Measurements from ENCODE around the gene ATP4A.
"Not testable (repeated sequence)": the region's sequence is repeated elsewhere in the genome, so short reads cannot be mapped to it uniquely, and the experiment has no call there.

Gene ATP4A

GRCh38 chr19:35595026-35595425 is 31.6 kb upstream of the ATP4A start:
- not testable (repeated sequence) for H3K4me1 ChIP-seq (ENCODE audit: insufficient read depth, low read length); H3K36me3 ChIP-seq (ENCODE audit: insufficient read depth, low read length); H3K27me3 ChIP-seq (ENCODE audit: insufficient read depth, low read length); H3K9ac ChIP-seq (ENCODE audit: low read depth, low read length); H3K4me3 ChIP-seq (ENCODE audit: low read length); H3K27ac ChIP-seq (ENCODE audit: low read depth, low read length); H3K9me3 ChIP-seq (ENCODE audit: insufficient read depth, low read depth, low read length)
- WGBS = 87% methylated on average over 3 of the region's 3 CpGs

DNA sequence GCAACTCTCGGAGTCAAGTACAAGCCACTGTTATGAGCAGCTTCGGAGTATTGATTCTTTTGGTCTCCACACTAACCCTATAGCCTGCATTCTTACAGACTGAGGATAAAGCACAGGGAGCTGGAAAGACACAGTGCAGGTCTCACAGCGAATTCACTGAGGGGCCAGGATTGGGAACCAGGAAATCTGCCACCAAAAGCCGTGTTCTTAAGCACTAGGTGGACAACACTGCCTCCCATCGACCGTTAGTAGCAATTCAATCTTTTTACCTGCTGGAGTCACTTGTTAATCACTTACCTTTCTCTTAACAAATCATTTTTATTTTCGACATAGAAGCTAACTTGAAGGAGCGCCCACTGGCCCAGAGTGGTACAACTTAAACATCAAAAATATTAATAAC is 28.8 kb upstream of the ATP4A start:
- no peak overlapping the region for H3K27ac ChIP-seq (ENCODE audit: low read depth, low read length)
- H3K9ac ChIP-seq (ENCODE audit: low read depth, low read length) = no peak overlapping the region
- H3K4me3 ChIP-seq (ENCODE audit: low read length) = no peak overlapping the region
- 36% methylated on average over 8 of the region's 8 CpGs for WGBS
- no peaks in the 10 kb centered on the region for H3K36me3 ChIP-seq (ENCODE audit: insufficient read depth, low read length)
- no peaks in the 10 kb centered on the region for H3K4me1 ChIP-seq (ENCODE audit: insufficient read depth, low read length)
- H3K9me3 ChIP-seq (ENCODE audit: insufficient read depth, low read depth, low read length) = no peaks in the 10 kb centered on the region
- no peaks in the 10 kb centered on the region for H3K27me3 ChIP-seq (ENCODE audit: insufficient read depth, low read length)

GRCh38 chr19:35590875-35591274 is 27.4 kb upstream of the ATP4A start:
- 94% methylated on average over 3 of the region's 3 CpGs for WGBS

DNA sequence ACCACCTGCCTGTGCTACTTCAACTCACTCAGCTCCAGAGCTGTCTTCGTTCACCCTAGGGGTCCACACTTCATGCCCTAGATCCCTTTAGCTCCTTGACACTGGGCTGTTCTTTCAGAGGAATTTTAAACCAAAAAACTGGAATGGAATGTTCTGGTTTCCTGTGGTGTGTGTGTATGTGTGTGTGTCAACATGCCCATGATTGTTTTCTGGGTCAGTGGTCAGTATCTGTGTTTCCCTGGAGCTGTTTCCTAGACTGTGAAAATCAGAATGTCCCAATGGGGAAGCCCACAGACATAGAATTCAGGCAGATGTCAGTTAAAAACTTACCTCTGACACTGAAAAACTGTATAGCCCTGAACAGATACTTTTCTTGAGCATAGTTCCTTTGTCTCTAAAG is 23.9 kb upstream of the ATP4A start:
- Histone ChIP-seq H3K27ac (ENCODE audit: low read depth, low read length) (no peak overlapping the region), H3K9me3 (ENCODE audit: insufficient read depth, low read depth, low read length) (no peaks in the 10 kb centered on the region), H3K4me1 (ENCODE audit: insufficient read depth, low read length) (no peaks in the 10 kb centered on the region), H3K36me3 (ENCODE audit: insufficient read depth, low read length) (no peaks in the 10 kb centered on the region), H3K4me3 (ENCODE audit: low read length) (no peak overlapping the region), H3K9ac (ENCODE audit: low read depth, low read length) (no peak overlapping the region), H3K27me3 (ENCODE audit: insufficient read depth, low read length) (no peaks in the 10 kb centered on the region)
- 71% methylated on average over 1 of the region's 1 CpG for WGBS

More at GRCh38 chr19:35590875-35591274, 27.4 kb upstream of the ATP4A start:
- Histone ChIP-seq H3K4me1 (ENCODE audit: insufficient read depth, low read length) (no peaks in the 10 kb centered on the region), H3K4me3 (ENCODE audit: low read length) (no peak overlapping the region), H3K36me3 (ENCODE audit: insufficient read depth, low read length) (no peaks in the 10 kb centered on the region), H3K9me3 (ENCODE audit: insufficient read depth, low read depth, low read length) (no peaks in the 10 kb centered on the region), H3K27ac (ENCODE audit: low read depth, low read length) (no peak overlapping the region), H3K9ac (ENCODE audit: low read depth, low read length) (no peak overlapping the region), H3K27me3 (ENCODE audit: insufficient read depth, low read length) (no peaks in the 10 kb centered on the region)

- H3K9me3 ChIP-seq (ENCODE audit: insufficient read depth, low read depth, low read length) = no peaks in the 10 kb centered on the region
- H3K36me3 ChIP-seq (ENCODE audit: insufficient read depth, low read length) = no peaks in the 10 kb centered on the region
- H3K4me3 ChIP-seq (ENCODE audit: low read length) = no peak within 1 kb of the TSS
- H3K27me3 ChIP-seq (ENCODE audit: insufficient read depth, low read length) = no peaks in the 10 kb centered on the region
- 78% methylated on average over 16 of the region's 16 CpGs for WGBS
- H3K27ac ChIP-seq (ENCODE audit: low read depth, low read length) = no peak within 1 kb of the TSS
- H3K4me1 ChIP-seq (ENCODE audit: insufficient read depth, low read length) = no peaks in the 10 kb centered on the region
- H3K9ac ChIP-seq (ENCODE audit: low read depth, low read length) = no peak within 1 kb of the TSS
These were observed 22.4 kb upstream of the ATP4A start, which contains the start of gene PMIS2 for GRCh38 chr19:35585848-35586247. Gene PMIS2 (plus strand): TSS chr19:35586173. CDS start chr19:35586260, 87 bp downstream.

DNA sequence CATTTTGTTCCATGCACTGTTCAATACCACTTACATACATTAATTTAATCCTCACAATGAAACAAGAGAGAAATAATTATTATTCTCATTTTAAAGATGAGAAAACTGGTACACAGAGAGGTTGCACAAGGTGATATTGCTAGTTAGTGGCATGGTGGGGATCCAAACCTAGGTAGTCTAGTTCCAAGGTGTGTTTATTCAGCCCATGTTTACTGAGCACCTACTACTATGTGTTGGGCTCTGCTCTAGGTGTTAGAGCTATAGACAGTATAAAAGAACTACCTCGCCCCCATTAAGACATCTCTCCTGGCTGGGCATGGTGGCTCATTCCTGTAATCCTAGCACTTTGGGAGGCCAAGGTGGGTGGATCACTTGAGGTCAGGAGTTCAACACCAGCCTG is 19.3 kb upstream of the ATP4A start:
- Histone ChIP-seq H3K4me3 (ENCODE audit: low read length) (no peak overlapping the region), H3K4me1 (ENCODE audit: insufficient read depth, low read length) (no peaks in the 10 kb centered on the region), H3K9me3 (ENCODE audit: insufficient read depth, low read depth, low read length) (no peaks in the 10 kb centered on the region), H3K27me3 (ENCODE audit: insufficient read depth, low read length) (no peaks in the 10 kb centered on the region), H3K27ac (ENCODE audit: low read depth, low read length) (no peak overlapping the region), H3K36me3 (ENCODE audit: insufficient read depth, low read length) (no peaks in the 10 kb centered on the region), H3K9ac (ENCODE audit: low read depth, low read length) (no peak overlapping the region)
- WGBS = no CpG with 5 or more reads among the region's 1 CpG

GRCh38 chr19:35578707-35579106 is 15.2 kb upstream of the ATP4A start:
- no peaks in the 10 kb centered on the region for H3K4me1 ChIP-seq (ENCODE audit: insufficient read depth, low read length)
- H3K4me3 ChIP-seq (ENCODE audit: low read length) = no peak overlapping the region
- H3K9ac ChIP-seq (ENCODE audit: low read depth, low read length) = no peak overlapping the region
- 80% methylated on average over 7 of the region's 7 CpGs for WGBS
- no peaks in the 10 kb centered on the region for H3K36me3 ChIP-seq (ENCODE audit: insufficient read depth, low read length)
- no peak overlapping the region for H3K27ac ChIP-seq (ENCODE audit: low read depth, low read length)
- H3K27me3 ChIP-seq (ENCODE audit: insufficient read depth, low read length) = no peaks in the 10 kb centered on the region
- H3K9me3 ChIP-seq (ENCODE audit: insufficient read depth, low read depth, low read length) = peaks cover 10% of the 10 kb centered on the region

DNA sequence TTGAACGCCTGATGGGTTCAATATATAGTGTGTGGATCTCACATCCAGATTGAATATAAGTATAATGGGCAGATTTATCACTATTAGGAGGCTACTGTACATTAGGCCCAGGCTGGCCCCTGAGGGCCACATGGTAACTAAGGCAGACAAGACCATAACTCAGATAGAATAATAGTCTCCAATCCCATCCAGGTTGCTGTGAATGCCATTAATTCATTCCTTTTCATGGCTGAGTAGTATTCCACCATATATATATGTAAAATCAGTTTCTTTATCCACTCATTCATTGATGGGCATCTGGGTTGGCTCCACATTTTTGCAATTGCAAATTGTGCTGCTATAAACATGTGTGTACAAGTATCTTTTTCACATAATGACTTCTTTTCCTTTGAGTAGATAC is 14.5 kb upstream of the ATP4A start:
- Histone ChIP-seq H3K27ac (ENCODE audit: low read depth, low read length) (no peak overlapping the region), H3K36me3 (ENCODE audit: insufficient read depth, low read length) (no peaks in the 10 kb centered on the region), H3K4me1 (ENCODE audit: insufficient read depth, low read length) (no peaks in the 10 kb centered on the region), H3K4me3 (ENCODE audit: low read length) (no peak overlapping the region), H3K9ac (ENCODE audit: low read depth, low read length) (no peak overlapping the region), H3K27me3 (ENCODE audit: insufficient read depth, low read length) (no peaks in the 10 kb centered on the region), H3K9me3 (ENCODE audit: insufficient read depth, low read depth, low read length) (peaks cover 10% of the 10 kb centered on the region)
- 80% methylated on average over 1 of the region's 1 CpG for WGBS

DNA sequence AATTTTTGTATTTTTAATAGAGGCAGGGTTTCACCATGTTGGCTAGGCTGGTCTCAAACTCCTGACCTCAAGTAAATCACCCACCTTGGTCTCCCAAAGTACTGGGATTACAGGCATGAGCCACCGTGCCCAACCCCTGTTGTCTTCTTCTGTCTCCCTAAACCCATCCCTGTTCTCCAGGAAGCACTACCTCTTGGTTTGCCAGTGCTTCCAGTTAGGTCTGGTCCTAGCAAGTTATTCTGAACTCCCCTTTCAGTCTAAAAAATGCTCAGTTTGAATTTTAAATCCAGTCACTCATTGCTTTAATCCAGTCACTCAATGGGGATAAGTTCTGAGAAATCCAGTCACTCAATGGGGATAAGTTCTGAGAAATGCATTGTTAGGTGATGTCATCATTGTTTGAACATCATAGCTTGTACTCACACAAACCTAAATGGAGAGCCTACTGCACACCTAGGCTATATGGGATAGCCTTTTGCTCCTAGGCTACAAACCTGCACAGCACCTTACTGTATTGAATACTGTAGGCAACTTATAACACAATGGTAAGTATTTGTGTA is 8.0 kb upstream of the ATP4A start:
- Histone ChIP-seq H3K27ac (ENCODE audit: low read depth, low read length) (no peak overlapping the region), H3K9ac (ENCODE audit: low read depth, low read length) (no peak overlapping the region), H3K4me3 (ENCODE audit: low read length) (no peak overlapping the region), H3K4me1 (ENCODE audit: insufficient read depth, low read length) (no peaks in the 10 kb centered on the region), H3K36me3 (ENCODE audit: insufficient read depth, low read length) (no peaks in the 10 kb centered on the region), H3K27me3 (ENCODE audit: insufficient read depth, low read length) (no peaks in the 10 kb centered on the region), H3K9me3 (ENCODE audit: insufficient read depth, low read depth, low read length) (peaks cover 10% of the 10 kb centered on the region)
- 97% methylated on average over 1 of the region's 1 CpG for WGBS

- Histone ChIP-seq H3K36me3 (ENCODE audit: insufficient read depth, low read length) (no peaks in the 10 kb centered on the region), H3K9me3 (ENCODE audit: insufficient read depth, low read depth, low read length) (no peaks in the 10 kb centered on the region), H3K9ac (ENCODE audit: low read depth, low read length) (no peak overlapping the region), H3K4me3 (ENCODE audit: low read length) (no peak overlapping the region), H3K27me3 (ENCODE audit: insufficient read depth, low read length) (no peaks in the 10 kb centered on the region), H3K4me1 (ENCODE audit: insufficient read depth, low read length) (no peaks in the 10 kb centered on the region), H3K27ac (ENCODE audit: low read depth, low read length) (no peak overlapping the region)
- WGBS = 86% methylated on average over 5 of the region's 5 CpGs
These were observed 5.9 kb upstream of the ATP4A start for GRCh38 chr19:35569281-35569781.

- Histone ChIP-seq H3K27me3 (ENCODE audit: insufficient read depth, low read length) (no peaks in the 10 kb centered on the region), H3K36me3 (ENCODE audit: insufficient read depth, low read length) (no peaks in the 10 kb centered on the region), H3K9ac (ENCODE audit: low read depth, low read length) (no peak overlapping the region), H3K27ac (ENCODE audit: low read depth, low read length) (no peak overlapping the region), H3K9me3 (ENCODE audit: insufficient read depth, low read depth, low read length) (no peaks in the 10 kb centered on the region), H3K4me3 (ENCODE audit: low read length) (no peak overlapping the region), H3K4me1 (ENCODE audit: insufficient read depth, low read length) (no peaks in the 10 kb centered on the region)
- WGBS = 94% methylated on average over 7 of the region's 7 CpGs
These were observed 3.3 kb upstream of the ATP4A start for GRCh38 chr19:35566738-35567137.

All from HUES64 (cell line).